ENCODE data around the gene RAB40A. TPM values are rescaled to one million over a fixed set of nuclear protein-coding genes. Genes with fewer than 3 reads are reported as not detected.

Gene RAB40A
- total and polyA plus RNA-seq, 9 donors = 0.34 to 1.8 (median 0.71) TPM

DNA sequence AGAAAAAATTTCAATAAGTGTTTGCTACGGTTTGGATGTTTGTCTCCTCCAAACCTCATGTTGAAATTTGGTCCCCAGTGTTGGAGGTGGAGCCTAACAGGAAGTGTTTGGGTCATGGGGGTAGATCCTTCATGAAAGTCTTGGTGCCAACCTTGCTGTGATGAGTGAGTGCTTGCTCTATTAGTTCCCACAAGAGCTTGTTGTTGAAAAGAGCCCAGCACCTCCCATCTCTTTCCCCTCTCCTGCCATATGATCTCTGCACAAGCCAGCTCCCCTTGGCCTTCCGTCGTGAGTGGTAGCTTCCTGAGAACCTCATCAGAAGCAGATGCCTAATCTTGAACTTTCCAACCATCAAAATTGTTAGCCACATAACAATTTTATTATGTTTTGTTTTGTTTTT, 10.3 kb upstream of the RAB40A start:
- Histone ChIP-seq H3K27me3 (ENCODE audit: control insufficient read depth, insufficient read depth, low read length) (peaks cover 23% of the 10 kb centered on the region), H3K4me3 (ENCODE audit: low read length) (no peak overlapping the region), H3K9me3 (replicated peaks; ENCODE audit: control insufficient read depth, low read depth, low read length) (no peaks in the 10 kb centered on the region), H3K4me1 (ENCODE audit: control insufficient read depth, insufficient read depth, low read length) (peaks cover 2% of the 10 kb centered on the region), H3K36me3 (ENCODE audit: control insufficient read depth, insufficient read depth, low read length) (no peaks in the 10 kb centered on the region), H3K27ac (ENCODE audit: low read length) (no peak overlapping the region)
- WGBS (ENCODE audit: insufficient coverage) = no CpG with 5 or more reads among the region's 3 CpGs
- DNase-seq = no peak

DNA sequence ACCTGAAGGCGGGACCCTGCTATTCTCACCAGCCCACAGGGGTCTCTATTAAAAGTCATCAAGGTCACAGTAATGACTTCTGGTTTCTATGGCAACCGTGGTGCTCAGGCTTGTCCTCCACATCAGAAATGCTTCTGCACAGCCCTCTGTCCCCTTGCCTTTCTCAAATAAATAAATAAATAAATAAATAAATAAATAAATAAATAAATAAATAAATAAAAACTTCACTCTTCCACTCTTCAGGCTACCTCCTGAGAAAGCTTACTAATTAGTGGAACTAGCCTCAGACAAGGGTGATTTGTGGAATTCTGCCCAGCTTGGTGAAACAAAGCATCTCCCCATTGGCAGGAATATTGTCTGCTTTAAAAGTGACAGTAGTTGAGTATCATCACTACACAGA, 5.5 kb upstream of the RAB40A start:
- no peaks in the 10 kb centered on the region for H3K9me3 ChIP-seq (replicated peaks; ENCODE audit: control insufficient read depth, low read depth, low read length)
- H3K36me3 ChIP-seq (ENCODE audit: control insufficient read depth, insufficient read depth, low read length) = no peaks in the 10 kb centered on the region
- 69% methylated on average over 1 of the region's 2 CpGs for WGBS (ENCODE audit: insufficient coverage)
- H3K27me3 ChIP-seq (ENCODE audit: control insufficient read depth, insufficient read depth, low read length) = peaks cover 20% of the 10 kb centered on the region
- H3K27ac ChIP-seq (ENCODE audit: low read length) = no peak overlapping the region
- H3K4me1 ChIP-seq (ENCODE audit: control insufficient read depth, insufficient read depth, low read length) = no peaks in the 10 kb centered on the region
- no peak for DNase-seq
- H3K4me3 ChIP-seq (ENCODE audit: low read length) = no peak overlapping the region

GRCh38 chrX:103523605-103524004, 4.3 kb upstream of the RAB40A start:
- H3K27ac ChIP-seq (ENCODE audit: low read length) = no peak overlapping the region
- DNase-seq = no peak
- H3K27me3 ChIP-seq (ENCODE audit: control insufficient read depth, insufficient read depth, low read length) = peaks cover 14% of the 10 kb centered on the region
- 71% methylated on average over 2 of the region's 2 CpGs for WGBS (ENCODE audit: insufficient coverage)
- H3K4me3 ChIP-seq (ENCODE audit: low read length) = no peak overlapping the region
- no peaks in the 10 kb centered on the region for H3K9me3 ChIP-seq (replicated peaks; ENCODE audit: control insufficient read depth, low read depth, low read length)
- H3K4me1 ChIP-seq (ENCODE audit: control insufficient read depth, insufficient read depth, low read length) = no peaks in the 10 kb centered on the region
- H3K36me3 ChIP-seq (ENCODE audit: control insufficient read depth, insufficient read depth, low read length) = no peaks in the 10 kb centered on the region

GRCh38 chrX:103520386-103520785, 1.1 kb upstream of the RAB40A start:
- H3K4me3 ChIP-seq (ENCODE audit: low read length) = no peak overlapping the region
- H3K27me3 ChIP-seq (ENCODE audit: control insufficient read depth, insufficient read depth, low read length) = peaks cover 7% of the 10 kb centered on the region
- WGBS (ENCODE audit: insufficient coverage) = 58% methylated on average over 2 of the region's 4 CpGs
- H3K36me3 ChIP-seq (ENCODE audit: control insufficient read depth, insufficient read depth, low read length) = no peaks in the 10 kb centered on the region
- no peaks in the 10 kb centered on the region for H3K9me3 ChIP-seq (replicated peaks; ENCODE audit: control insufficient read depth, low read depth, low read length)
- no peaks in the 10 kb centered on the region for H3K4me1 ChIP-seq (ENCODE audit: control insufficient read depth, insufficient read depth, low read length)
- DNase-seq = no peak
- no peak overlapping the region for H3K27ac ChIP-seq (ENCODE audit: low read length)

- WGBS (ENCODE audit: insufficient coverage) = no CpG with 5 or more reads among the region's 2 CpGs
- Histone ChIP-seq H3K4me3 (ENCODE audit: low read length) (no peak overlapping the region), H3K9me3 (replicated peaks; ENCODE audit: control insufficient read depth, low read depth, low read length) (no peaks in the 10 kb centered on the region), H3K4me1 (ENCODE audit: control insufficient read depth, insufficient read depth, low read length) (no peaks in the 10 kb centered on the region), H3K27me3 (ENCODE audit: control insufficient read depth, insufficient read depth, low read length) (peaks cover 4% of the 10 kb centered on the region), H3K36me3 (ENCODE audit: control insufficient read depth, insufficient read depth, low read length) (no peaks in the 10 kb centered on the region), H3K27ac (ENCODE audit: low read length) (no peak overlapping the region)
- DNase-seq = no peak
Observed at GRCh38 chrX:103518571-103518970, 718 bp downstream of the RAB40A start.

GRCh38 chrX:103517246-103517645, 2.0 kb downstream of the RAB40A start:
- Histone ChIP-seq H3K27ac (ENCODE audit: low read length) (no peak overlapping the region), H3K4me3 (ENCODE audit: low read length) (no peak overlapping the region), H3K4me1 (ENCODE audit: control insufficient read depth, insufficient read depth, low read length) (no peaks in the 10 kb centered on the region), H3K27me3 (ENCODE audit: control insufficient read depth, insufficient read depth, low read length) (peaks cover 9% of the 10 kb centered on the region), H3K36me3 (ENCODE audit: control insufficient read depth, insufficient read depth, low read length) (no peaks in the 10 kb centered on the region), H3K9me3 (replicated peaks; ENCODE audit: control insufficient read depth, low read depth, low read length) (no peaks in the 10 kb centered on the region)
- no CpG with 5 or more reads among the region's 2 CpGs for WGBS (ENCODE audit: insufficient coverage)
- DNase-seq = no peak

GRCh38 chrX:103513476-103514108, 5.7 kb downstream of the RAB40A start:
- no CpG with 5 or more reads among the region's 4 CpGs for WGBS (ENCODE audit: insufficient coverage)
- DNase-seq = no peak
- H3K9me3 ChIP-seq (replicated peaks; ENCODE audit: control insufficient read depth, low read depth, low read length) = no peaks in the 10 kb centered on the region
- no peaks in the 10 kb centered on the region for H3K36me3 ChIP-seq (ENCODE audit: control insufficient read depth, insufficient read depth, low read length)
- peaks cover 7% of the 10 kb centered on the region for H3K27me3 ChIP-seq (ENCODE audit: control insufficient read depth, insufficient read depth, low read length)
- no peaks in the 10 kb centered on the region for H3K4me1 ChIP-seq (ENCODE audit: control insufficient read depth, insufficient read depth, low read length)
- H3K4me3 ChIP-seq (ENCODE audit: low read length) = no peak overlapping the region
- H3K27ac ChIP-seq (ENCODE audit: low read length) = no peak overlapping the region

DNA sequence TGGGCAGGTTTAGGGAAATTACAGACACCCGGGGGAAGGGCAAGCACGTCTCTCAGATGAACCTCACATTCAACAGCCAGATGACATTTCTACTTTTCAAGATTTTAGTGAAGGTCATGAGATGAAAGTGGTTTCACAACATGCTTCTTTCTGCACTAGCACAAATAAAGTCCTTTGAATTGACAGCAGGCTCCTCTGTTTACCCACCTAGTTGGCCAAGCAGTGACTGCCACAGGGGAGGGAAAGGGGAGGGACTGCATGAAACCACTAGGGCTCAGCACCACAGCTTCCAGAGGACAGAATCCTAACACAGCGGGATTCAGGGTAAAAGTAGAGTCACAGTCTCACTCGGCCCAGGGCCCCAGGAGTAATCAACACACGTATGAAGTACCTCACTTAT, 6.2 kb downstream of the RAB40A start:
- no peaks in the 10 kb centered on the region for H3K4me1 ChIP-seq (ENCODE audit: control insufficient read depth, insufficient read depth, low read length)
- H3K36me3 ChIP-seq (ENCODE audit: control insufficient read depth, insufficient read depth, low read length) = no peaks in the 10 kb centered on the region
- H3K4me3 ChIP-seq (ENCODE audit: low read length) = no peak overlapping the region
- no peak overlapping the region for H3K27ac ChIP-seq (ENCODE audit: low read length)
- DNase-seq = no peak
- H3K27me3 ChIP-seq (ENCODE audit: control insufficient read depth, insufficient read depth, low read length) = peaks cover 9% of the 10 kb centered on the region
- 0% methylated on average over 1 of the region's 5 CpGs for WGBS (ENCODE audit: insufficient coverage)
- no peaks in the 10 kb centered on the region for H3K9me3 ChIP-seq (replicated peaks; ENCODE audit: control insufficient read depth, low read depth, low read length)

DNA sequence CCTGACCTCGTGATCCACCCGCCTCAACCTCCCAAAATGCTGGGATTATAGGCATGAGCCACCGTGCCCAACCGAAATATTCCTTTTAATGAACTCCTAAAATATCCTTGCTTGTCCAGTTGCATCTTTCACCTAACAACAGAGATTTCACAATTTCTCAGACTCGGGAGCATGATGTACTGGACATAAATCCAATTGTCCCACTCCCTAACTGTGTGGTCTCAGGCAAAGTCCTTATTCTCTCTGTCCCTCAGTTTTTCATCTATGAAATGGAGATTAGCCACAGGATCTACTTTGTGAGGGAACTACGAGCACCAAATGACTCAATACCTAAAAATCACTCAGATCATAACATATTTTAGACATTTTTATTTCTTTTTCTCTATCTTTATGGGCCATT, 9.3 kb downstream of the RAB40A start:
- DNase-seq = no peak
- Histone ChIP-seq H3K36me3 (ENCODE audit: control insufficient read depth, insufficient read depth, low read length) (no peaks in the 10 kb centered on the region), H3K4me1 (ENCODE audit: control insufficient read depth, insufficient read depth, low read length) (no peaks in the 10 kb centered on the region), H3K27me3 (ENCODE audit: control insufficient read depth, insufficient read depth, low read length) (peaks cover 11% of the 10 kb centered on the region), H3K27ac (ENCODE audit: low read length) (no peak overlapping the region), H3K9me3 (replicated peaks; ENCODE audit: control insufficient read depth, low read depth, low read length) (no peaks in the 10 kb centered on the region), H3K4me3 (ENCODE audit: low read length) (no peak overlapping the region)
- WGBS (ENCODE audit: insufficient coverage) = 65% methylated on average over 4 of the region's 6 CpGs

DNA sequence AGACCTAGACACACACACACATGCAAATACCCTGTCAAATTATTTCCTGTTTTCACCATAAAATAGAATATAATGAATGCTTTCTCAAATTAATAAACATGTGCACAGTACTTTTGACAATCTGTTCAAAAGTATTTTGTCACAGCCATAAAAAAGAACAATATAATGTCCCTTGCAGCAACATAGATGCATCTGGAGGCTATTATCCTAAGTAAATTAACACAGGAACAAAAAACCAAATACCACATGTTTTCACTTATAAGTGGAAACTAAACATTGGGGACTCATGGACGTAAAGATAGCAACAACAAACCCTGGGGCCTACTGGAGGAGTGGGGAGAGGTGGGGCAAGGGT, 15.5 kb downstream of the RAB40A start:
- WGBS (ENCODE audit: insufficient coverage) = no CpG with 5 or more reads among the region's 1 CpG
- no peak for DNase-seq
- no peak overlapping the region for H3K4me3 ChIP-seq (ENCODE audit: low read length)
- no peaks in the 10 kb centered on the region for H3K9me3 ChIP-seq (replicated peaks; ENCODE audit: control insufficient read depth, low read depth, low read length)
- H3K27me3 ChIP-seq (ENCODE audit: control insufficient read depth, insufficient read depth, low read length) = peaks cover 20% of the 10 kb centered on the region
- H3K27ac ChIP-seq (ENCODE audit: low read length) = no peak overlapping the region
- no peaks in the 10 kb centered on the region for H3K36me3 ChIP-seq (ENCODE audit: control insufficient read depth, insufficient read depth, low read length)
- H3K4me1 ChIP-seq (ENCODE audit: control insufficient read depth, insufficient read depth, low read length) = no peaks in the 10 kb centered on the region

Data from muscle of leg (tissue), 11 donors.